ENCODE measurements around the gene GPC6.

DNA sequence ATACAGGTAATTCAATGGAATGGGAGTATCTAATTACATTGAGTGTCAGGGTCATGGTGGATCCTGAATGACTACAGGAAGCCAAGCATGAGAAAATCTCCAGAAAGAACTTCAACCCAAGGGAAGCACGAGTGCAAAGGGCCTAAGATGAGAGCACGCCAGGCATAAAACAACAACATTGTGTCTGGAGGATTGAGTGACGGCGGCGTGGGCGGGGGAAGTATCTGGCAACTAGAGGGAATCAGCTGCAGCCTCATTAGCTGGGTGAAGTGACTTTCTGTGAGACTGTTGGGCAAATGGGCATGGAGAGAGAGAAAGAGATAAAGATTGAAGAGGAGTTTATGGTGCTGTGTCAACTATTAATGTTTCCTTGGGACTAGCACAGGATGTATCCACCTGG, 194.3 kb downstream of the GPC6 start:
- TF ChIP-seq, protein P1, sequence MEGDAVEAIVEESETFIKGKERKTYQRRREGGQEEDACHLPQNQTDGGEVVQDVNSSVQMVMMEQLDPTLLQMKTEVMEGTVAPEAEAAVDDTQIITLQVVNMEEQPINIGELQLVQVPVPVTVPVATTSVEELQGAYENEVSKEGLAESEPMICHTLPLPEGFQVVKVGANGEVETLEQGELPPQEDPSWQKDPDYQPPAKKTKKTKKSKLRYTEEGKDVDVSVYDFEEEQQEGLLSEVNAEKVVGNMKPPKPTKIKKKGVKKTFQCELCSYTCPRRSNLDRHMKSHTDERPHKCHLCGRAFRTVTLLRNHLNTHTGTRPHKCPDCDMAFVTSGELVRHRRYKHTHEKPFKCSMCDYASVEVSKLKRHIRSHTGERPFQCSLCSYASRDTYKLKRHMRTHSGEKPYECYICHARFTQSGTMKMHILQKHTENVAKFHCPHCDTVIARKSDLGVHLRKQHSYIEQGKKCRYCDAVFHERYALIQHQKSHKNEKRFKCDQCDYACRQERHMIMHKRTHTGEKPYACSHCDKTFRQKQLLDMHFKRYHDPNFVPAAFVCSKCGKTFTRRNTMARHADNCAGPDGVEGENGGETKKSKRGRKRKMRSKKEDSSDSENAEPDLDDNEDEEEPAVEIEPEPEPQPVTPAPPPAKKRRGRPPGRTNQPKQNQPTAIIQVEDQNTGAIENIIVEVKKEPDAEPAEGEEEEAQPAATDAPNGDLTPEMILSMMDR (conservative IDR thresholded peaks at IDR 0.05) = no peak
- no peak for TF ChIP-seq EZH2 (IDR thresholded peaks at IDR 0.05; ENCODE audit: low read depth)
